Measurements from ENCODE around the gene CHCHD6.

GRCh38 chr3:126992216-126992615 is 288.2 kb downstream of the CHCHD6 start:
- TF ChIP-seq CTCF (conservative IDR thresholded peaks at IDR 0.05; ENCODE audit: low read depth, low read length) (no peak), CEBPB (IDR thresholded peaks at IDR 0.05; ENCODE audit: low read depth, low read length) (no peak), RFX5 (IDR thresholded peaks at IDR 0.05; ENCODE audit: low read depth, low read length) (no peak), CHD1 (IDR thresholded peaks at IDR 0.05; ENCODE audit: low read depth, low read length) (no peak), POLR2A (IDR thresholded peaks at IDR 0.05; ENCODE audit: low read depth, low read length) (no peak), BHLHE40 (IDR thresholded peaks at IDR 0.05; ENCODE audit: low read depth, low read length) (no peak), MXI1 (IDR thresholded peaks at IDR 0.05; ENCODE audit: borderline replicate concordance, low read depth, low read length) (no peak), SMC3 (IDR thresholded peaks at IDR 0.05; ENCODE audit: low read depth, low read length) (no peak), MAZ (IDR thresholded peaks at IDR 0.05; ENCODE audit: borderline replicate concordance, low read depth, low read length) (no peak), RAD21 (IDR thresholded peaks at IDR 0.05; ENCODE audit: low read length) (no peak)
- TF ChIP-seq, protein P1, sequence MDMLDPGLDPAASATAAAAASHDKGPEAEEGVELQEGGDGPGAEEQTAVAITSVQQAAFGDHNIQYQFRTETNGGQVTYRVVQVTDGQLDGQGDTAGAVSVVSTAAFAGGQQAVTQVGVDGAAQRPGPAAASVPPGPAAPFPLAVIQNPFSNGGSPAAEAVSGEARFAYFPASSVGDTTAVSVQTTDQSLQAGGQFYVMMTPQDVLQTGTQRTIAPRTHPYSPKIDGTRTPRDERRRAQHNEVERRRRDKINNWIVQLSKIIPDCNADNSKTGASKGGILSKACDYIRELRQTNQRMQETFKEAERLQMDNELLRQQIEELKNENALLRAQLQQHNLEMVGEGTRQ (IDR thresholded peaks at IDR 0.05; ENCODE audit: low read depth, low read length) = no peak
- TF ChIP-seq, protein P2, sequence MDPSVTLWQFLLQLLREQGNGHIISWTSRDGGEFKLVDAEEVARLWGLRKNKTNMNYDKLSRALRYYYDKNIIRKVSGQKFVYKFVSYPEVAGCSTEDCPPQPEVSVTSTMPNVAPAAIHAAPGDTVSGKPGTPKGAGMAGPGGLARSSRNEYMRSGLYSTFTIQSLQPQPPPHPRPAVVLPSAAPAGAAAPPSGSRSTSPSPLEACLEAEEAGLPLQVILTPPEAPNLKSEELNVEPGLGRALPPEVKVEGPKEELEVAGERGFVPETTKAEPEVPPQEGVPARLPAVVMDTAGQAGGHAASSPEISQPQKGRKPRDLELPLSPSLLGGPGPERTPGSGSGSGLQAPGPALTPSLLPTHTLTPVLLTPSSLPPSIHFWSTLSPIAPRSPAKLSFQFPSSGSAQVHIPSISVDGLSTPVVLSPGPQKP (IDR thresholded peaks at IDR 0.05; ENCODE audit: borderline replicate concordance, low read depth, low read length) = no peak

Data from IMR-90 (cell line).